ENCODE data around the gene SCG3. TPM values are rescaled to one million over a fixed set of nuclear protein-coding genes. Genes with fewer than 3 reads are reported as not detected.

SCG3 gene
- total and polyA plus RNA-seq, 2 donors (not counting 1 experiment from before 2014, with no cell fraction given), result not detected

GRCh38 chr15:51752888-51753287 lies 71.6 kb downstream of the SCG3 start:
- Histone ChIP-seq H4K20me1 (ENCODE audit: control insufficient read depth, insufficient read depth, low read length, poor library complexity, severe bottlenecking) (peaks cover 14% of the 10 kb centered on the region), H3K27ac (ENCODE audit: low read length in 2 of 2) (no peak overlapping the region), H3K4me2 (replicated peaks; ENCODE audit: low read depth, low read length, poor library complexity, severe bottlenecking) (peak overlapping the region; percentile 95), H3K27me3 (replicated peaks in 1 of 4; ENCODE audit: control extremely low read depth in 1 of 4, control insufficient read depth in 3 of 4, insufficient read depth in 4 of 4, low read length in 3 of 4) (no peaks in the 10 kb centered on the region), H3K9ac (ENCODE audit: low read length) (no peak overlapping the region), H3K79me2 (ENCODE audit: control insufficient read depth, insufficient read depth, low read length) (peaks cover 53% of the 10 kb centered on the region), H3K36me3 (replicated peaks in 1 of 2; ENCODE audit: control extremely low read depth in 1 of 2, control insufficient read depth in 1 of 2, extremely low read depth in 1 of 2, insufficient read depth in 2 of 2, low read length in 1 of 2) (no peaks in the 10 kb centered on the region), H3K4me3 (ENCODE audit: control extremely low read depth in 1 of 5, extremely low read depth in 1 of 5, insufficient read depth in 1 of 5, low read depth in 2 of 5, low read length in 4 of 5) (peak overlapping the region in 2 of 5 experiments; percentile 32 to 69), H3K9me3 (ENCODE audit: control extremely low read depth in 1 of 3, control insufficient read depth in 2 of 3, insufficient read depth in 1 of 3, low read length in 2 of 3) (no peaks in the 10 kb centered on the region), H2AFZ (ENCODE audit: insufficient read depth, low read depth, low read length, poor library complexity, severe bottlenecking) (no peak overlapping the region), H3K4me1 (ENCODE audit: control insufficient read depth in 2 of 2, insufficient read depth in 2 of 2, low read length in 2 of 2) (peaks cover 14 to 24% of the 10 kb centered on the region in 2 donors)
- H3K4me3 Mint-ChIP-seq, result peak overlapping the region; percentile 95
- POLR2A ChIA-PET, result no interaction called here
- intact Hi-C loops (cut with micrococcal nuclease), result no loop called here
- ATAC-seq (ENCODE audit: low read depth) (no peak), DNase-seq (no peak)
- H3K27me3 Mint-ChIP-seq, result no peaks in the 10 kb centered on the region
- 75% methylated on average over 2 of the region's 5 CpGs for WGBS (ENCODE audit: insufficient coverage)
- H3K27ac Mint-ChIP-seq, result no peak overlapping the region
- H3K9me3 Mint-ChIP-seq (ENCODE audit: insufficient read depth), result no peaks in the 10 kb centered on the region
- TF ChIP-seq EZH2 (IDR thresholded peaks at IDR 0.05; ENCODE audit: borderline replicate concordance, insufficient read depth, low read depth, low read length, poor library complexity, severe bottlenecking) (no peak), CTCF (IDR thresholded peaks at IDR 0.05) (no peak)
- CTCF ChIA-PET, result interaction anchor here (1.3 to 2.8 kb wide), 4 partner anchors 16 to 103 kb away, joined by 10 to 24 read pairs (median 14); partner anchors contain the start of gene LYSMD2
- peaks cover 43% of the 10 kb centered on the region for H3K4me1 Mint-ChIP-seq

- CTCF ChIA-PET, result interaction anchor here (2.5 to 4.3 kb wide), 4 partner anchors 21 to 104 kb away, joined by 13 to 35 read pairs (median 20); no protein-coding TSS in a partner anchor
- Histone ChIP-seq H3K9ac (ENCODE audit: low read length) (no peak overlapping the region), H2AFZ (ENCODE audit: insufficient read depth, low read depth, low read length, poor library complexity, severe bottlenecking) (no peak overlapping the region), H3K4me1 (ENCODE audit: control insufficient read depth in 2 of 2, insufficient read depth in 2 of 2, low read length in 2 of 2) (peaks cover 14 to 24% of the 10 kb centered on the region in 2 donors), H3K4me2 (replicated peaks; ENCODE audit: low read depth, low read length, poor library complexity, severe bottlenecking) (no peak overlapping the region), H3K27me3 (replicated peaks in 1 of 4; ENCODE audit: control extremely low read depth in 1 of 4, control insufficient read depth in 3 of 4, insufficient read depth in 4 of 4, low read length in 3 of 4) (no peaks in the 10 kb centered on the region), H4K20me1 (ENCODE audit: control insufficient read depth, insufficient read depth, low read length, poor library complexity, severe bottlenecking) (peaks cover 19% of the 10 kb centered on the region), H3K4me3 (ENCODE audit: control extremely low read depth in 1 of 5, extremely low read depth in 1 of 5, insufficient read depth in 1 of 5, low read depth in 2 of 5, low read length in 4 of 5) (no peak overlapping the region), H3K27ac (ENCODE audit: low read length in 2 of 2) (no peak overlapping the region), H3K9me3 (ENCODE audit: control extremely low read depth in 1 of 3, control insufficient read depth in 2 of 3, insufficient read depth in 1 of 3, low read length in 2 of 3) (no peaks in the 10 kb centered on the region), H3K36me3 (replicated peaks in 1 of 2; ENCODE audit: control extremely low read depth in 1 of 2, control insufficient read depth in 1 of 2, extremely low read depth in 1 of 2, insufficient read depth in 2 of 2, low read length in 1 of 2) (no peaks in the 10 kb centered on the region), H3K79me2 (ENCODE audit: control insufficient read depth, insufficient read depth, low read length) (peaks cover 60% of the 10 kb centered on the region)
- TF ChIP-seq CTCF (IDR thresholded peaks at IDR 0.05) (no peak), EZH2 (IDR thresholded peaks at IDR 0.05; ENCODE audit: borderline replicate concordance, insufficient read depth, low read depth, low read length, poor library complexity, severe bottlenecking) (no peak)
- peak overlapping the region; percentile 12 for H3K4me3 Mint-ChIP-seq
- no CpG with 5 or more reads among the region's 2 CpGs for WGBS (ENCODE audit: insufficient coverage)
- no peaks in the 10 kb centered on the region for H3K27me3 Mint-ChIP-seq
- no peak for DNase-seq
- H3K9me3 Mint-ChIP-seq (ENCODE audit: insufficient read depth), result no peaks in the 10 kb centered on the region
- POLR2A ChIA-PET, result no interaction called here
- ATAC-seq (ENCODE audit: low read depth), result no peak
- no peak overlapping the region for H3K27ac Mint-ChIP-seq
- intact Hi-C loops (cut with micrococcal nuclease), result no loop called here
- H3K4me1 Mint-ChIP-seq, result peaks cover 38% of the 10 kb centered on the region
Observed at GRCh38 chr15:51754267-51754666, 73.0 kb downstream of the SCG3 start.
